NCI-H69 (cell line): ENCODE data around the gene TP53BP1.

Source experiments
- DNase-seq: peaks from one replicate; lab custom pipeline; 2025; lab: John Stamatoyannopoulos, UW

Gene TP53BP1

GRCh38 chr15:43518197-43518761, 25.3 kb upstream of the TP53BP1 start:
- peak; percentile 85 for DNase-seq

DNA sequence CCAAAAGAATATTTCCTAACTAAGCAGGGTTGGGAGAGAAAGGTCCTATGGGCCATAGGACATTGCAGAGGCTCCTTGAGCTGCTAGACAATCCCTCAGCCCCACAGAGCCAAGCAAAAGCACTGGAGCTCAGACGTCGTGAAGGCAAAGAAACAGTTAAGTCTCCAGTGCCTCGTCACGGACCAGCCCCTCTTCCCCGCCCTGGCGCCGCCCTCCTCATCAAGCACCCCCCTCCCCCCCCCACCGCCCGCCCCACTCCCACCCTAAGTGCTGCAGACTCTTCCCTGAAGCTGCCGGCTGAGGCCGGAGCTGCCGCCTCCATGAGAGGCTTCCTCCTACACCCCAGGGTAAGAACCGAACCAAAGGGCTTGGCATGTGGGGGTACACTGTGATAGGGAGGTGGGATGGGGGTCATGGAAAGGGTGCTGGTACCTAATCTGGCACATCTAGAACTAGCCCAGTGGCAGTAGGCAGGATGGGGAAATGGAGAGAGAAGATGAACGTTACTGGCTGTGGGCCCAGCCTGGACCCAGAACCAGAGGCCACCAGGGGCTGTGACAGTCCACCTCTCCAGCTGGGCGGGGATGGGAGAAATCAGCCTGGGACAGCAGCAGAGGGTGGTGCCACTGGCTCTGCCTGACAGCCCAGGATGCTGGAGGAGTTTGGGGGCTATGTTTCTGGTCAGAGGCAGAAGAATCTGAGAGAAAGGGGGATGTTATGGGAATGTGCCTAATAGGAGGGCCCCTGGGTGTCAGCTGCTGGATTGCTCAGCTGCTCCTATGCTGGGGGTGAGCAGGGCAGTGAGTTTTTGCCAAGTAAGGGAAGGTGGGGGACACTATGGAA, 24.6 kb upstream of the TP53BP1 start, which contains the start of gene MAP1A:
TSS of gene MAP1A (plus strand) at position 255 of the 843 bp plus-strand sequence. CDS start 3,866 bp downstream, outside the sequence.
- DNase-seq, result peak; percentile 90

DNA sequence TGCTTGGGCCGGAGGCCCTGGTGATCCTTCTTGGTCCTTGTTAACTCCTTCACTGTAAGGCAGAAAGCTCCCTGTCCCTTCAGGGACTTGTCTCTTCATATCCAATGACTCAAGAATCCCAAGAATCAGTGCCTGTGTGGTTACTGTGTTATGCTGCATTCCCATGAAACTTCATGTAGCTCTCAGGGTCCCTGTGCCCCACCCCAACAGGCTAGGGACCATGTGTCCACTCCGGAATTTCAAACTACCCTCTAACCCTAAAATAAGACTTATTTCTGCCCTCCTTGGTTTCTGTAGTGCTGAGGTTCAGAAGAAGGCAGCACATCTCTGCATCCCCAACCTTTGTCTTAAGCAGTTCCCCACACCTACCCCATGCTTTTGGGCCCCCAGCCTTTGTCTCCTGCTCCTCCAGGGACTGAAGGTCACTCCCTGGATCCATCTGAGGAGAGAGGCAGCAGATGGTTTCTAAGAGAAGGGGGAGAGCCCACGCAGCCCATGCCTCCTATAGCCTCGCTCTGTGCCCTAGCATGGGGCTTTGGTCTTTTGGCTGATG, 23.9 kb upstream of the TP53BP1 start:
- DNase-seq, result peak; percentile 85

- peak; percentile 55 for DNase-seq
Measured at GRCh38 chr15:43516185-43516584, 23.2 kb upstream of the TP53BP1 start.

- DNase-seq, result peak; percentile 44
Measured at GRCh38 chr15:43515741-43516140, 22.8 kb upstream of the TP53BP1 start.

DNA sequence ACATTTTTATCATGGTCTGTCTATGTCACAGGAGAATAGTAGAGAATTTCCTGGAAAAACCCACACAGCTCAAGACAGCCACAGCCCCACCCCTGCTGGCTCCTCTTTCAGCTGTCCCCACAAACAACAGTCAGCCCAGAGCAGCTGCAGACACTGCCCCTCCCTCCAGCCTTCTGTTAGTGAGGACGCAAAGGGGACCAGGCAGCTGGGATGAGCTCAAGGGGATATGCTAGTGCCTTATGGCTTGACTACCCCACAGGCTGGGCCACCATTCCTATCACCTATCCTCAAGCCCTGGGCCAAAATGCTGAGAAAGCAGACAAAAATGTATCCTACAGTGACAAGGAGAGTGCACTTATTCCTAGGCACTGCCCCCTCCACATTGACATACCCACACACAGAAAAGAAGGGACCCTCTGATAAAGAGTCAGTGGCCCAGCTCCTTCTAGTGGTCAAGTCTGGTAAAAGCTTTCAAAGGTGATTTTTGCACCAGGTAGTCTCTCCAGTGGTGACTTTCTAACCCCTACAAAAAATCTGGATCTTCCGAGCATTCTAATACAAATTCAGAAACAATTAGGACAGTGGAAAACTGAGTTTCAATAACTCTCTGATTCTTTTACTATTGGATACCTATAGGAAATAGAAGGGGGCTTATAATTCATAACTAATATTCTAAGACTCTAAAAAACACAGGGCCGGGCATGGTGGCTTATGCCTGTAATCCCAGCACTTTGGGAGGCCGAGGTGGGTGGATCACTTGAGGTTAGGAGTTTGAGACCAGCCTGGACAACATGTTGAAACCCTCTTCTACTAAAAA, 21.5 kb upstream of the TP53BP1 start:
- DNase-seq, result peak; percentile 82

DNA sequence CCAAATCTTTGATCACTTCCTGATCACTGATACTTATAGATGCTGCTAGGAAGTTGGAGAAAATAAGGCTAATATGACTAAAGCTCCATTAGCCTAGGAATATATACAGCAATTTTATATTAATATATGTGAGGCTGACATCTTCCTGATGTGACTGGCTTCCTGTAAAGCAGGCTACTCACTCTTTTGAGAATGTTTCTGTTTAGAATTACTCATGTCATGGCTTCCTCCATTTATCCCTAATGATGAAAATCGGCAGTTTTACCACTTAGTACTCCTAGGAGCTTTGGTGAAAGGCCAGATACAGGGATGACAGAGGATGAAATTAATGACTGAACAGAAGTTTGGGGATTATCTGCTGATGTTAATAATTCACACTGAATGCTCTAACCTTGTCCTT, 20.6 kb upstream of the TP53BP1 start:
- DNase-seq, result no peak

DNA sequence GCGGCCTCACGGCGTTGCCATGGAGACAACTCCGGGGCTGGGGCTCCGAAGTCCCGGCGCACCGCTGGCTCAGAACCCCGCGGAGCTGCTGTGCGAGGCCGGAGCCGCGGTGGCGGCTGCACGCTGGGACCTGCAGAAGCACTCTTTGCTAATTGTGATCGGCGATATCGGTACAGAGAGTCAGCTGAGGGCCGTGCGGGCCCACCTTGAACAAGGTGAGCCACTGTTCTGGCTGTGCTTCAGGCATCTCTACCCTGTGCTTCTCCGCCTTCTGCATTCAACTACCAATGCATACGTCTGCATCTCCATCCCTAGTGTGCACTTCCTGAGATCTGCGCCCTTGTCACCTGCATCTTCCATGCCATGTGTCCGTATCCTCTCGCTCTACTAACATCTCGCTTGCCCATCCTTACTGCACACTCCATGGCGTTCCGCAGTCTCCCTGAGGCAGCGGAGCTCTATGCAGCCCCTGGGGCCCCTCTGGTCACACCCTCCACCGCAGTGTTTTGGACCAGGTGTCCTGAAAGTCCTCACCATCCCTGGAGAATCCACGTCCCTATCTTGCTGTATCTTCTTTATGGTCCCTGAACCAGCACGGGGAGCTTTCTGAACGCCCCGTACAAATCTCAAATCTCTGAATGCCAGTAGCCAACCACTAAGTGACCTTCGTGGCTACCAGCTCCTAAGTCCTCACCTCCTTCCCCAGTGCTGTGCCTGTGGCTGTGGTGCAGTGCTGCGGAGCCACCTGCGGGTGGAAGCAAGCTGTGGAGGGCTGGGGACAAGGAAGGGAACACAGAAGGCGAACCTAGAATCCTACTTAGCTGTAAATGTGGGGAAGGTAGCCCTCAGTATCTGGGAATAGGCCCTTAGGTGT, 18.3 kb upstream of the TP53BP1 start:
- DNase-seq, result peak; percentile 84

DNA sequence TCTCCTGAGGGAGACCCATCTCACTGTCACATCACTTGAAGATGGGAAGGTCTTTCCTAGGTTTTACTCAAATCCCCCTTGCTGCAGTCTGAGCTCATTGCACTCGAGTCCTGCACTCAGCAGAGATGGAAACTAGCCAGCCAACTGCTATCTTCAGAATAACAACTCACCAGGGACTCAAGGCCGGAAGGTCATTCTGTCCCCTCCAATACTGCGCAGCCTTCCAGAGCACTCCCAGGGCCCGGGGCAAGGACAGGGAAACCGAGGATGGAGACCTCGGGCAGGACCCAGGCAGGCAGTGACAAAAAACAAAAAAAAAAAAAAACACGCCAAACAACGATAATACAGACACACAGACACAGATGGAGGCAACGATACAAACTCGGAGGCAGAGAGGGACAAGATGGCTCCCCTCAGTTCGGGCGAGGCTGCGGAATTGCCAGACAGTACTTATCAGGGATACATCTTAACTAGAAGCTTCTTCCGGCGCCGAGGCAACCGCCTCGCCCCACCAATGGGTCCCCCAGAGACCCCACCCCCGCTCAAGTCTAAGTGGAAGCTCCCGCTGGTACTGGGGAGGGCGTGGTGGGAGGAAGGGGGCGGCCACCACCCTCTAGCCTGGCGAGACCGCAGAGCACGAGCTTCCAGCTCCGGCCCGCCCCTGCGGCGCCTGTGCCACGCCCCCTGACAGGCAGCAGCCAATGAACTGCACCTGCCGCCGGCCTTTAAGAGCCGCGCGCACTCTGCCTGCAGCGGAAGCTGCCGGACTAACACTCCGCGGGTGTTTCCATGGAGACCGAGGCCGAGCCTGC, 17.4 kb upstream of the TP53BP1 start:
- DNase-seq, result peak; percentile 100

DNA sequence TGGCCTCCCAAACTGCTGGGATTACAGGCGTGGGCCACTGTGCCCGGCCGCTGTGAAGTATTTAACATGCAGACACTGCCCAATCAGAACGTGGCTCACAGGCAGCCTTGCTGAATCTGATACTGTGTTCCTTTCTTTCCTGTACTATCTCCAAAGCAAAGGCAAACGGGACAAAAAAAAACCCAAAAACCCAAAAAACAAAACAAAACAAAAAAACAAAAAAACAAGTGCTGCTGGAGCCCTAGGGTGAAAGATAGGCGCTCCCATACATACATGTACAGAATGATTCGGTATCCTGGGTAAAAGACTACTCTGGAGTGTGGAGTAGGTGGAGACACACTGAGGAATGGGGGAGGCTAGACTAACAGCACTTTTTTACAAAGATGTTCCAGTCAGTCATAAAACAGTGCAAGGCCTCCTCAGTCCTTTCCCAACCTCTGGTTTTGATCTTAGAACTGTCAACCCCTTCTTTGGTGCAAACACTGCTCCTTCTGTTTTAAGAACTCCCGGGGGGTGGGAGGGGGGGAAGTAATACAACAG, 16.8 kb upstream of the TP53BP1 start:
- no peak for DNase-seq

GRCh38 chr15:43508991-43509659, 16.2 kb upstream of the TP53BP1 start:
- DNase-seq, result peak; percentile 65

GRCh38 chr15:43508421-43508820, 15.5 kb upstream of the TP53BP1 start:
- DNase-seq, result no peak

DNA sequence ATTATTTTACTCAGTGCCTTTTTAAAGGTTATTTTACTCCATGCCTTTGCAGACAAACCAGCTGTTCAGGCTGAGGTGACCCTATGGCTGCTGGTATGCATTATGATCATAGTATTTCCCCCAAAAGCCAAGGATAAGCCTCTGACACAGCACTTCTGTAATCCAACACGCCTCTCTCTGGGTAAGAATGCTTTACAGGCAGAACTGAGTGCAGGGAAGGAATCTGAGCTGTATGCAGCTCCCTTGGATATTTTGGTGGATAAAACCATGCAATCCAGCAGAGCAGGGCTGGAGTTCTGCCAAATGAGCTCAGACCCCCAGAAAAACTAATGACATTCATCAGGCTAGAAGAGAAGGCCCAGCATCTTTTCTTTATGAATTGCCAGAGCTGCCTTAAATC, 12.8 kb upstream of the TP53BP1 start:
- peak; percentile 23 for DNase-seq

- DNase-seq, result no peak
Measured at GRCh38 chr15:43499635-43500034, 6.7 kb upstream of the TP53BP1 start.

DNA sequence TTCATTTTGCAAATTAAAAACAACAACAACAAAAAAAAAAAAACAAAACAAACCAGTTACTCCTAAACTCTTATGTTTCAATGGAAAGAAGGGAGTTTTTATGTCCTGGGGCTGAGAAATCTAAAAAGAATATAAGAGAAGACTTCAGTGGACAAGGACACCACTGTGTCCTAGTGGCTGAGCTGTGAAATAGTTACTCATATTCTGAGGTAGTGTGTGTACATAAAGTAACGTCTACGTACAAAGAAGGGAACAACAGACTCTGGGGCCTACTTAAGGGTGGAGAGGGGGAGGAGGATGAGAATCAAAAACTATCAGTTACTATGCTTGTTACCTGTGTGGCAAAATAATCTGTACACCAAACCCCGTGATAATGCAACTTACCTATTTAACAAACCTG, 6.0 kb upstream of the TP53BP1 start:
- no peak for DNase-seq

GRCh38 chr15:43493703-43494472, 932 bp upstream of the TP53BP1 start:
- peak; percentile 57 for DNase-seq

DNA sequence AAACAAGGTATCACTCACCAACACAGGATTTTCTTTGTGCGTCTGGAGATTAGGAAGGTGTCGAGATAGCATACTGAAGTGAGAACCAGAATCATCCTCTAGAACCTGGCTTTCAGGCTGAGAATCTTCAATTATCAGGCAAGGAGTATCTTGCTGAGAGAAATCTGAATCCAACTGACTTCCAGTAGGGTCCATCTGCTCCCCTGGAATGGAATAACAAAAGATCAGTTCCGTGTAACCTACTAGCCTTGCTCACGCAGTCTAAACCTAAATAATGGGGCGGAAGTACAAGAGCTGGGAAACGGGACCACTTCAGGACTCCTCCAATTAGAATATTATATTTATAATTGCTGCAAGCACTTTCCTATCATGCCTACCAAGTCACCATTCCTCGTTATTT, 690 bp downstream of the TP53BP1 start:
- DNase-seq, result peak; percentile 64

DNA sequence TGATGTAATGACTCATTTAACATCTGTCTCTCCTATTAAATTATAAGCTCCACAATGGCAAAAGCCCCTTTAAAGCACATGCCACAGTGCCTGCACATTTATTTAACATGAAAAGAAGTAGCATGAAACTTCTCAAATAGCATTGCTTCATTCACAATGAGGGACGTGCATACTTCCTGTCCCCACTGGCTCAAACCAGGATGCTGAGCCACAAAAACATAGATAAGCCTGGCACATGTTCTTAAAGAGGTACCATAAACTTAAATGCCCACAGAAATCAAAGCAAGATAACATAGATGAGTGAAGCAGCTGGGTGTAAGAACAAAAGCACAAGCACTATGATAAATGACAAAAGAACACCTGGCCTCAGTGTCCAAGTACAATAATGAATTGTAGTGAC, 3.8 kb downstream of the TP53BP1 start:
- DNase-seq, result peak; percentile 32

DNA sequence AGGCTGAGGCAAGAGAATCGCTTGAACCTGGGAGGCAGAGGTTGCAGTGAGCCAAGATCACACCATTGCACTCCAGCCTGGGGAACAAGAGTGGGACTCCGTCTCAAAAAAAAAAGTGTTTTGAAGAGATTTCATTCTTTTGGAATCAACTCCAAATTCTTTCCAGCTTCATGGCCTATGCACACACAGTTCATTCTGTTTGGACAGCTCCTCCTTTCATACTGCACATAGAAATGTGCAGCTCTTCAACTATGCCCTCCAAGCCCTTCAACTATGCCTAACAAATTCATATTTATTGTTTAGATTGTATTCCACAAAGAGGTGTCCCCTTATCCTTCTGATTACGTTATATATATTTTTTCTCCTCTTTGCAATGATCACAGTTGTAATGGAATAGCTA, 4.2 kb downstream of the TP53BP1 start:
- DNase-seq, result no peak
